HG03575 (cell line): ENCODE results near the gene SMIM5.

Source experiments
- ATAC-seq: cut with Tn5 transposase; IDR thresholded peaks from one replicate; pipeline ENCODE4 v1.9.1; 2021; ENCODE audit not compliant: unreplicated experiment, insufficient number of reproducible peaks, low FRiP score; ENCODE audit errors: extremely low read depth

SMIM5 gene

GRCh38 chr17:75652341-75652740 is 19.1 kb downstream of the SMIM5 start:
- no peak for ATAC-seq

- ATAC-seq, result no peak
These were observed 19.8 kb downstream of the SMIM5 start for GRCh38 chr17:75652934-75653549.

- ATAC-seq, result no peak
These were observed 20.9 kb downstream of the SMIM5 start for GRCh38 chr17:75654176-75654575.

- no peak for ATAC-seq
These were observed 25.0 kb downstream of the SMIM5 start for GRCh38 chr17:75658237-75658636.

GRCh38 chr17:75661531-75661930 is 28.3 kb downstream of the SMIM5 start:
- ATAC-seq, result no peak

GRCh38 chr17:75662511-75662910 is 29.3 kb downstream of the SMIM5 start:
- no peak for ATAC-seq

GRCh38 chr17:75664099-75664549 is 30.9 kb downstream of the SMIM5 start:
- ATAC-seq, result peak; percentile 52

GRCh38 chr17:75665981-75666380 is 32.7 kb downstream of the SMIM5 start:
- ATAC-seq, result no peak

- no peak for ATAC-seq
These were observed 33.9 kb downstream of the SMIM5 start, which contains the start of the genes RECQL5 and SAP30BP for GRCh38 chr17:75666959-75667790. RECQL5 (minus strand) TSS chr17:75667154; CDS start chr17:75666557, 597 bp downstream. SAP30BP (plus strand) TSS chr17:75667338; CDS start chr17:75667373, 35 bp downstream.

GRCh38 chr17:75667825-75668224 is 34.6 kb downstream of the SMIM5 start:
- ATAC-seq, result no peak

GRCh38 chr17:75668489-75668888 is 35.3 kb downstream of the SMIM5 start:
- ATAC-seq, result no peak

GRCh38 chr17:75670868-75671267 is 37.6 kb downstream of the SMIM5 start:
- no peak for ATAC-seq

GRCh38 chr17:75672011-75672410 is 38.8 kb downstream of the SMIM5 start:
- no peak for ATAC-seq

- ATAC-seq, result no peak
These were observed 40.3 kb downstream of the SMIM5 start for GRCh38 chr17:75673487-75673886.

- no peak for ATAC-seq
These were observed 43.2 kb downstream of the SMIM5 start for GRCh38 chr17:75676461-75676860.

GRCh38 chr17:75679706-75680211 is 46.5 kb downstream of the SMIM5 start:
- ATAC-seq, result no peak

GRCh38 chr17:75680431-75680830 is 47.2 kb downstream of the SMIM5 start:
- ATAC-seq, result no peak

GRCh38 chr17:75681289-75681688 is 48.1 kb downstream of the SMIM5 start:
- ATAC-seq, result no peak

- ATAC-seq, result no peak
These were observed 50.3 kb downstream of the SMIM5 start for GRCh38 chr17:75683583-75683982.

- no peak for ATAC-seq
These were observed 51.0 kb downstream of the SMIM5 start for GRCh38 chr17:75684249-75684648.
